Nephron (organoid): Measurements from ENCODE around the gene MYO1D.

Experiments used
- H3K27ac Mint-ChIP-seq, 3 experiments: 2 replicates each; pipeline ENCODE4 v1.8.0; 2020; ENCODE audit warnings: mixed read lengths in 3 of 3, mild to moderate bottlenecking in 2 of 3, moderate library complexity in 1 of 3
- H3K27me3 Mint-ChIP-seq: 2 replicates; pipeline ENCODE4 v1.8.0; 2021; ENCODE audit warnings: low read depth, mild to moderate bottlenecking, moderate library complexity, mixed read lengths
- H3K36me3 Mint-ChIP-seq: 2 replicates; pipeline ENCODE4 v1.8.0; 2020; ENCODE audit warnings: low read depth, mixed read lengths
- H3K4me1 Mint-ChIP-seq: 2 replicates; pipeline ENCODE4 v1.8.0; 2020; ENCODE audit warnings: mixed read lengths
- H3K4me3 Mint-ChIP-seq, 3 experiments: 2 replicates each; pipeline ENCODE4 v1.8.0; 2020; ENCODE audit warnings: mild to moderate bottlenecking in 3 of 3, mixed read lengths in 3 of 3, moderate library complexity in 2 of 3
- H3K9me3 Mint-ChIP-seq: 2 replicates; pipeline ENCODE4 v1.8.0; 2020; ENCODE audit warnings: mixed read lengths
- TF ChIP-seq, protein P1 (sequence below), 3 experiments: fragments of 200-600 bp; sonication (generic); IDR thresholded peaks; one replicate each; pipeline ENCODE4 v1.5.0; 2021; ENCODE audit warnings: antibody characterized with exemption in 3 of 3; ENCODE audit not compliant: unreplicated experiment in 3 of 3

Gene MYO1D

DNA sequence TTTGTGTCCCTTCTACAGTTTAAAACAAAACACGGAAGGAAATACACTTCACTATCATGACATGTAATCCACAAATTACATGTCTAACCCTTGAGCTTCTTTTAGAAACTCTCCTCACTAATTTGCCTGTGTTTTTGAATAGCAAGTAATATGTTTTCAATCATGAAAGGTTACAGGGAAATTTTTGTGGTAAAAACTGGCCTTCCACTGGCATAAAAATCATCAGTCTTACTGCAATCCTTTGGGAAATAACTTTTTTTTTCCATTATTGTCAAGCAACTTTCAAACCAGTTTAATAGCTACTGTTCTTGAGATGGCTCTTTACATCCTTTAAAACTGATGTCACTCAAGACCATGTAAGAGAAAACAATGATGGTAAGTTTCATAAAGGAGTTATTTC is 27.0 kb downstream of the MYO1D start:
- H3K27ac Mint-ChIP-seq: no peak overlapping the region
- H3K4me3 Mint-ChIP-seq: no peak overlapping the region
- TF ChIP-seq, protein P1, sequence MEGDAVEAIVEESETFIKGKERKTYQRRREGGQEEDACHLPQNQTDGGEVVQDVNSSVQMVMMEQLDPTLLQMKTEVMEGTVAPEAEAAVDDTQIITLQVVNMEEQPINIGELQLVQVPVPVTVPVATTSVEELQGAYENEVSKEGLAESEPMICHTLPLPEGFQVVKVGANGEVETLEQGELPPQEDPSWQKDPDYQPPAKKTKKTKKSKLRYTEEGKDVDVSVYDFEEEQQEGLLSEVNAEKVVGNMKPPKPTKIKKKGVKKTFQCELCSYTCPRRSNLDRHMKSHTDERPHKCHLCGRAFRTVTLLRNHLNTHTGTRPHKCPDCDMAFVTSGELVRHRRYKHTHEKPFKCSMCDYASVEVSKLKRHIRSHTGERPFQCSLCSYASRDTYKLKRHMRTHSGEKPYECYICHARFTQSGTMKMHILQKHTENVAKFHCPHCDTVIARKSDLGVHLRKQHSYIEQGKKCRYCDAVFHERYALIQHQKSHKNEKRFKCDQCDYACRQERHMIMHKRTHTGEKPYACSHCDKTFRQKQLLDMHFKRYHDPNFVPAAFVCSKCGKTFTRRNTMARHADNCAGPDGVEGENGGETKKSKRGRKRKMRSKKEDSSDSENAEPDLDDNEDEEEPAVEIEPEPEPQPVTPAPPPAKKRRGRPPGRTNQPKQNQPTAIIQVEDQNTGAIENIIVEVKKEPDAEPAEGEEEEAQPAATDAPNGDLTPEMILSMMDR (IDR thresholded peaks at IDR 0.05; ENCODE audit: unreplicated experiment in 3 of 3): no peak
- no peaks in the 10 kb centered on the region for H3K4me1 Mint-ChIP-seq
- no peaks in the 10 kb centered on the region for H3K27me3 Mint-ChIP-seq
- H3K9me3 Mint-ChIP-seq: no peaks in the 10 kb centered on the region
- H3K36me3 Mint-ChIP-seq: no peaks in the 10 kb centered on the region

DNA sequence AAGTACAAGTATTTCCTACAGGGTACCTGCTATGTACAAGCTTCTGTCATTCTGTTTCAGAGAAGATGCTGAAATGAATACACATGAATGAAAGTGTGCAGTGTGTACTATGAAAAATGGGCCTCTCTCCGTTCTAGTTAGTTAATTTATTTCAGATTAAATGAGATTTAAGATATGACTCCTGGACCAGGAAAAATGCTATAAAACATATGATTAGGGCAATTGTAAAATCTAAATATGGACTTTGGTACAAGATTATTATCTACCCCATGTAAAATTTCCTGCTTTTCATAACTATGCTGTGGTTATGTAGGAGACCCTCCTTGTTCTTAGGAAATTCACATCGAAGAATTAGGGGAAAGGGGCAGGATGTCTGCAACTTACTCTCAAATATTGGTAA is 28.9 kb downstream of the MYO1D start:
- Mint-ChIP-seq H3K27ac (no peak overlapping the region), H3K9me3 (no peaks in the 10 kb centered on the region), H3K27me3 (no peaks in the 10 kb centered on the region), H3K36me3 (no peaks in the 10 kb centered on the region), H3K4me1 (no peaks in the 10 kb centered on the region), H3K4me3 (no peak overlapping the region)
- TF ChIP-seq, protein P1 (IDR thresholded peaks at IDR 0.05; ENCODE audit: unreplicated experiment in 3 of 3): no peak

DNA sequence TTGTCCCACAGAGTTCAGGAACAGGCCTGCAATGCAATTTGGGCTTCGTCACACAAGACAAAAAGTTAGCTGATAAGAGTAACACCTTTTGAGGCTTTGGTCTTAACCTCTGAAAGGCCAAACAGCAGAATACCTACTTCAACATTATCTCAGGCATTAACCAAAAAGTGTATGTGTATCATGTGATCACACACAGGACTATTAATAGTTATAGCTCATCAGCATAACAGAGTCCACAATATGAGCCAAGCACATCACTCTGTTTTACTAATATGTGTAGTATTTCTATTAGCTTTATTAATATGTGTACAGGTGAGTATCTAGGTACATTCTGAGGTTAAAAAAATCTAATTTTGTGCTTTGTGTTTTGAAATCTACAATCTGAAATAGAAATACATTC is 30.8 kb downstream of the MYO1D start:
- H3K4me1 Mint-ChIP-seq: no peaks in the 10 kb centered on the region
- TF ChIP-seq, protein P1 (IDR thresholded peaks at IDR 0.05; ENCODE audit: unreplicated experiment in 3 of 3): no peak
- no peak overlapping the region for H3K4me3 Mint-ChIP-seq
- H3K9me3 Mint-ChIP-seq: no peaks in the 10 kb centered on the region
- H3K27me3 Mint-ChIP-seq: no peaks in the 10 kb centered on the region
- no peak overlapping the region for H3K27ac Mint-ChIP-seq
- H3K36me3 Mint-ChIP-seq: no peaks in the 10 kb centered on the region

DNA sequence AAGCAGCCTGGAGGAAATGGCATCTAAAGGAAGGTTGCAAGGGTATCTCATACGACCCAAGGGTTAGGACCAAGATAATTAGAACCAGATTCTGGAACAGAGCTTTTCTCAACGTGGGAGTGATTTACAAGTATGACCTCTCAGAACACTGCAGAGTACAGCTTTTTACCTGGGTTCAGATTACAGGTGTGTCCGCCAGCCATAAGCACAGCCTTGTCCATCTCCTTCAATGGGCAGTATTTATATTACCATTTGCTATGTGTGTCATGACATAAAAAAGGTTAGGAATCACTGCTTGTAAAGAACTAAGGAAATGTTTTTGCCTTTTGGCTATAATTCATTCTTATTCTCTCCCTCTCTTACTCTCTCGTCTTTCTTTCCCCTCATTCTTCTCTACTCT is 36.7 kb downstream of the MYO1D start:
- H3K27ac Mint-ChIP-seq: peak overlapping the region in 1 of 3 experiments; percentile 13
- TF ChIP-seq, protein P1 (IDR thresholded peaks at IDR 0.05; ENCODE audit: unreplicated experiment in 3 of 3): no peak
- H3K36me3 Mint-ChIP-seq: peaks cover 1% of the 10 kb centered on the region
- no peak overlapping the region for H3K4me3 Mint-ChIP-seq
- no peaks in the 10 kb centered on the region for H3K27me3 Mint-ChIP-seq
- H3K4me1 Mint-ChIP-seq: peaks cover 4% of the 10 kb centered on the region
- H3K9me3 Mint-ChIP-seq: no peaks in the 10 kb centered on the region

DNA sequence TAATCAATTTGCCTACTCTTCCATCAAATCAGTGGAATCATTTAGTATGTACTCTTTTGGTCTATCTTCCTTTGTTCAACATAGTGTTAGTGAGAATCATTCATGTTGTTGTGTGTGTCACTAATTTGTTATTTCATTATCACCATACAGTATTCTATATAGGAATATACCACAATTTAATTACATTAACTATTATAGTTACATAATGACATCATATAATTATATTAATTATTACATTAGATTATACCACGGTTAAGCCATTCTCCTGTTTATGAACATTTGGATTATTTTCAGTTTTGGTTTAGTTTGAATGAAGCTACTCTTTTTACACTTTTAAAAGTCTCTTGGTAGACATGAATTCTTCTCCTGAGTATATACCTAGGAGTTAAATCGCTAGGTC is 40.4 kb downstream of the MYO1D start:
- peaks cover 4% of the 10 kb centered on the region for H3K4me1 Mint-ChIP-seq

DNA sequence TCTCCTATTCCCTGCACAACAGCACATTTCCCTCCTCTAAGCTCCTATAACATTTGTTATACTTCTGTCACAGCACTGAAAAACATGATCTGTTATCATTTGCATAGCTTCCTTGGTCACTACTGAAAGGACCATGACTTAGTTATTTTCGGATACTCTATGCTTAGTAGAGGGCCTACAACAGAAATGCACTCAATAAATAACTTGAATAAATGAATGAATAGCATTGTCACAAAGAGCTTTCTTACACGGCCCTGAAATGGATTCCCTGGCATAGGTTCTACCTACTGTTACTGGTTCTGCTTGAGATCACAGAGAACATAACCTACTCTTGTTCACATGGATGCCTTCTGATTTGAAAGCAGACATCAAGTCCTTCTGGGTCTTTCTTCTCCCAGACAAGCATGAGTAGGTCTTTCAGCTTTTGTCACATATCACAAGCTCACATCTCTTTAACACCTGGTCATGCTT is 41.6 kb downstream of the MYO1D start:
- peaks cover 8% of the 10 kb centered on the region for H3K27me3 Mint-ChIP-seq
- H3K9me3 Mint-ChIP-seq: no peaks in the 10 kb centered on the region
- no peak overlapping the region for H3K4me3 Mint-ChIP-seq
- H3K4me1 Mint-ChIP-seq: peaks cover 4% of the 10 kb centered on the region
- H3K27ac Mint-ChIP-seq: no peak overlapping the region
- TF ChIP-seq, protein P1 (IDR thresholded peaks at IDR 0.05; ENCODE audit: unreplicated experiment in 3 of 3): no peak
- peaks cover 3% of the 10 kb centered on the region for H3K36me3 Mint-ChIP-seq

More for the DNA sequence above, 40.4 kb downstream of the MYO1D start:
- Mint-ChIP-seq H3K36me3 (peaks cover 3% of the 10 kb centered on the region), H3K27me3 (peaks cover 8% of the 10 kb centered on the region), H3K27ac (no peak overlapping the region), H3K4me3 (no peak overlapping the region), H3K9me3 (no peaks in the 10 kb centered on the region)
- TF ChIP-seq, protein P1 (IDR thresholded peaks at IDR 0.05; ENCODE audit: unreplicated experiment in 3 of 3): no peak
